K562 (cell line): Measurements from ENCODE around the gene ELFN2. TPM values are rescaled to one million over a fixed set of nuclear protein-coding genes. Genes with fewer than 3 reads are reported as not detected.

Source experiments
- ATAC-seq: fragments of 200-7000 bp; cut with Tn5 transposase; 3 replicates; pipeline ENCODE4 v1.9.1; 2020; ENCODE audit warnings: moderate library complexity
- BruUV-seq: library from RNA; stranded (reverse); fragments of 400-500 nt; replicated peaks from 2 replicates; lab custom pipeline; 2021; lab: Mats Ljungman, UMichigan
- CTCF ChIA-PET: fragments of 300-600 bp; formaldehyde crosslinking; extraction: SDS; loops from one replicate; lab custom pipeline; 2021; ENCODE audit warnings: low intra/inter-chr PET ratio; lab: Yijun Ruan, JAX
- POLR2A ChIA-PET: fragments of 300-600, 350-650 bp; sonication (Branson Sonifier 250); formaldehyde crosslinking; extraction: SDS; loops from one replicate; lab custom pipeline; 2021; ENCODE audit warnings: antibody characterized with exemption, inconsistent platforms; lab: Yijun Ruan, JAX
- DNase-seq, 4 experiments: peaks; one replicate each; pipeline versions ENCODE4 v3.0.0 to v3.0.0-alpha.2; 2011 to 2018; ENCODE audit warnings: low spot score in 3 of 4, mixed read lengths in 3 of 4; ENCODE audit errors: extremely low read depth in 1 of 4
- FAIRE-seq: peaks from 2 replicates; lab custom pipeline; 2011; peaks lifted over from hg19 to GRCh38; lab: Jason Lieb, UNC
- H2AFZ ChIP-seq: 2 replicates; pipeline ENCODE4 v1.6.0; 2011; ENCODE audit warnings: low read depth, low read length, control low read depth, inconsistent platforms
- H3K27ac ChIP-seq: fragments of 200-600 bp; 3 replicates; pipeline ENCODE4 v1.8.0; 2011; ENCODE audit warnings: low read depth, mild to moderate bottlenecking, control low read depth, inconsistent platforms, low read length, moderate library complexity, mixed read lengths; ENCODE audit errors: extremely low read depth
- H3K27me3 ChIP-seq, 2 experiments: fragments of 300-600 bp in 1 of 2; 2 replicates in 1 of 2; 3 replicates in 1 of 2; pipeline versions ENCODE4 v1.6.0 to v1.8.0; 2011; ENCODE audit warnings: inconsistent platforms in 2 of 2, low read length in 2 of 2, mild to moderate bottlenecking in 1 of 2, mixed read lengths in 1 of 2, moderate library complexity in 1 of 2; ENCODE audit not compliant: control insufficient read depth in 2 of 2, insufficient read depth in 2 of 2
- H3K36me3 ChIP-seq: fragments of 300-600 bp; 3 replicates; pipeline ENCODE4 v1.8.0; 2011; ENCODE audit warnings: mild to moderate bottlenecking, low read length, inconsistent platforms; ENCODE audit not compliant: control insufficient read depth, insufficient read depth
- H3K4me1 ChIP-seq, 2 experiments: fragments of 200-600 bp in 1 of 2; replicated peaks in 1 of 2; 2 replicates in 1 of 2; 3 replicates in 1 of 2; pipeline versions ENCODE4 v1.5.1 to v1.8.0; 2011; ENCODE audit warnings: inconsistent platforms in 2 of 2, low read length in 2 of 2, mild to moderate bottlenecking in 1 of 2, mixed read lengths in 1 of 2, moderate library complexity in 1 of 2; ENCODE audit not compliant: control insufficient read depth in 2 of 2, insufficient read depth in 2 of 2
- H3K4me2 ChIP-seq: 2 replicates; pipeline ENCODE4 v1.6.1; 2011; ENCODE audit warnings: low read length, control low read depth, inconsistent platforms, mixed read lengths; ENCODE audit not compliant: insufficient read depth
- H3K4me3 ChIP-seq: fragments of 200-600 bp; sonication (generic), shearing (Covaris generic); 2 replicates; pipeline ENCODE4 v1.5.1; 2016; ENCODE audit warnings: control low read depth, inconsistent platforms
- H3K79me2 ChIP-seq: fragments of 200-600 bp; 3 replicates; pipeline ENCODE4 v1.8.0; 2011; ENCODE audit warnings: low read length, inconsistent platforms; ENCODE audit not compliant: control insufficient read depth, insufficient read depth
- H3K9ac ChIP-seq, 2 experiments: 2 replicates each; pipeline versions ENCODE4 v1.6.0 to v1.6.1; 2011; ENCODE audit warnings: low read depth in 2 of 2, low read length in 2 of 2, control low read depth in 1 of 2, inconsistent platforms in 1 of 2, mild to moderate bottlenecking in 1 of 2, mixed read lengths in 1 of 2; ENCODE audit not compliant: insufficient read depth in 1 of 2
- H3K9me1 ChIP-seq: one replicate; pipeline ENCODE4 v1.6.0; 2011; ENCODE audit warnings: inconsistent platforms, mild to moderate bottlenecking, low read length, moderate library complexity; ENCODE audit not compliant: control insufficient read depth, insufficient read depth
- H3K9me3 ChIP-seq: replicated peaks from 2 replicates; pipeline ENCODE4 v1.5.1; 2011; ENCODE audit warnings: low read depth, low read length, inconsistent platforms; ENCODE audit not compliant: control insufficient read depth, insufficient read depth
- H4K20me1 ChIP-seq: replicated peaks from 2 replicates; pipeline ENCODE4 v1.6.1; 2011; ENCODE audit warnings: low read length, inconsistent platforms, mixed read lengths; ENCODE audit not compliant: control insufficient read depth, insufficient read depth
- ADNP ChIP-seq: fragments of 200-800 bp; sonication (Bioruptor generic); IDR thresholded peaks from 2 replicates; pipeline ENCODE4 v1.6.1; 2016; ENCODE audit warnings: missing genetic modification characterization, missing compliant biosample characterization
- ARID2 ChIP-seq: fragments of 450-650 bp; IDR thresholded peaks from 2 replicates; pipeline ENCODE4 v1.6.1; 2017; ENCODE audit warnings: antibody characterized with exemption, mild to moderate bottlenecking
- ATF2 ChIP-seq: sonication (generic); formaldehyde crosslinking; IDR thresholded peaks from 2 replicates; pipeline ENCODE4 v1.8.1; 2022; ENCODE audit warnings: missing genetic modification reagents
- CHD2 ChIP-seq: IDR thresholded peaks from 2 replicates; pipeline ENCODE4 v1.6.1; 2011; ENCODE audit warnings: low read depth, low read length
- DEAF1 ChIP-seq: fragments of 450-650 bp; formaldehyde crosslinking; IDR thresholded peaks from 2 replicates; pipeline ENCODE4 v1.4.0; 2020; ENCODE audit warnings: mild to moderate bottlenecking, moderate library complexity
- POLR2AphosphoS5 ChIP-seq: IDR thresholded peaks from 2 replicates; pipeline ENCODE4 v1.6.1; 2011; ENCODE audit warnings: mild to moderate bottlenecking, low read depth, low read length, moderate library complexity; ENCODE audit not compliant: control insufficient read depth, insufficient read depth
- YBX1 ChIP-seq: fragments of 450-650 bp; IDR thresholded peaks from 2 replicates; pipeline ENCODE4 v1.7.1; 2016; ENCODE audit warnings: mild to moderate bottlenecking
- ZNF175 ChIP-seq: fragments of 200-800 bp; sonication (Bioruptor generic); IDR thresholded peaks from 2 replicates; pipeline ENCODE4 v1.6.1; 2016; ENCODE audit warnings: low read depth, mild to moderate bottlenecking, missing genetic modification characterization, missing compliant biosample characterization
- ZNF407 ChIP-seq: fragments of 450-650 bp; IDR thresholded peaks from 2 replicates; pipeline ENCODE4 v1.6.1; 2016; ENCODE audit warnings: low read depth
- ZNF639 ChIP-seq, 2 experiments: fragments of 200-800 bp in 1 of 2; sonication (Bioruptor generic) in 1 of 2; sonication (generic) in 1 of 2; formaldehyde crosslinking in 1 of 2; IDR thresholded peaks in 1 of 2; conservative IDR thresholded peaks in 1 of 2; 2 replicates each; pipeline versions ENCODE4 v1.5.0 to v1.6.1; 2016 to 2020; ENCODE audit warnings: missing compliant biosample characterization in 1 of 2, missing genetic modification characterization in 1 of 2, missing genetic modification reagents in 1 of 2
- WGBS: fragments of 100-300 bp; shearing (Covaris generic); methylation state at CpG from one replicate; pipeline ENCODE4 v1.1.6; 2016; ENCODE audit warnings: low coverage, mixed read lengths; ENCODE audit not compliant: insufficient coverage; ENCODE audit errors: missing lambda C conversion rate; 5-methylcytosine and 5-hydroxymethylcytosine counted together
- in situ Hi-C: fragments of 300-500 bp; cut with MboI; formaldehyde crosslinking; loops from 4 replicates; pipeline ENCODE4 v1.15.0; 2018; ENCODE audit warnings: inconsistent platforms, mixed read lengths
- intact Hi-C: fragments of 100-400 bp; cut with micrococcal nuclease; formaldehyde crosslinking; loops from 2 replicates; pipeline ENCODE4 v1.14.2; 2022
- polyA plus RNA-seq, 8 experiments: library from polyadenylated mRNA; depleted of rRNA in 4 of 8; stranded (reverse) in 5 of 8; unstranded in 3 of 8; fragments of >200 nt; fragmentation: Nextera tagmentation in 2 of 8; fragmentation: Illumina TruSeq in 1 of 8; extraction: Ambion mirVana in 2 of 8; extraction: Trizol in 1 of 8; gene quantifications; 2 replicates each; pipeline versions ENCODE4 v1.2.1 to v1.2.3, GENCODE V29; 2011 to 2014; ENCODE audit warnings: inconsistent platforms in 1 of 8, missing spikeins in 1 of 8
- total RNA-seq, 7 experiments: library from RNA; depleted of rRNA in 6 of 7; stranded (reverse); fragments of >200 nt in 6 of 7; fragmentation: Illumina TruSeq in 2 of 7; extraction: Trizol in 2 of 7; gene quantifications; 2 replicates each; pipeline versions ENCODE4 v1.2.1 to v1.2.3, GENCODE V29; 2011 to 2021; ENCODE audit warnings: low replicate concordance in 1 of 7

Gene ELFN2
- total and polyA plus RNA-seq, 9 of the 15 experiments (the other 6 are each of a cell fraction or from before 2014, with no cell fraction given) = not detected

- Histone ChIP-seq H3K9ac (no peak overlapping the region), H3K9me3 (no peaks in the 10 kb centered on the region), H2AFZ (no peak overlapping the region), H3K4me3 (no peak overlapping the region), H3K27ac (no peak overlapping the region), H3K36me3 (no peaks in the 10 kb centered on the region), H3K4me1 (no peaks in the 10 kb centered on the region; a peak in 1 of 5 replicates), H3K9me1 (no peaks in the 10 kb centered on the region), H3K27me3 (peaks cover 3 to 42% of the 10 kb centered on the region in 2 experiments; a peak in 3 of 5 replicates), H3K4me2 (no peak overlapping the region), H3K79me2 (no peaks in the 10 kb centered on the region), H4K20me1 (no peaks in the 10 kb centered on the region)
- no TSS peak for BruUV-seq
- DNase-seq = no peak
- 0% methylated on average over 5 of the region's 5 CpGs for WGBS
- intact Hi-C loops = no loop called here
- ChIA-PET POLR2A (no interaction called here), CTCF (no interaction called here)
- in situ Hi-C loops = no loop called here
- no peak for ATAC-seq
- FAIRE-seq = no peak
- TF ChIP-seq ZNF639 (CRISPR knock-in tag; conservative IDR thresholded peaks at IDR 0.05 in 1 of 2, IDR thresholded peaks at IDR 0.05 in 1 of 2) (no peak), ADNP (tag) (no peak), POLR2AphosphoS5 (no peak), ARID2 (no peak), ZNF175 (CRISPR knock-in tag) (no peak), YBX1 (no peak), ATF2 (CRISPR knock-in tag) (no peak), CHD2 (no peak), DEAF1 (CRISPR knock-in tag) (no peak), ZNF407 (no peak)
These were observed 42.8 kb upstream of the ELFN2 start for GRCh38 chr22:37470087-37470445.
